Mucosa of rectum (tissue), 2 donors: ENCODE measurements around the gene KCNQ4.

Experiments
- H3K27ac ChIP-seq, 2 donors: one replicate each; pipeline ENCODE4 v1.7.0; 2013; ENCODE audit warnings: inconsistent platforms in 2 of 2, low read depth in 2 of 2, low read length in 2 of 2
- H3K27me3 ChIP-seq, 2 donors: one replicate each; pipeline ENCODE4 v1.7.0; 2013; ENCODE audit warnings: low read length in 2 of 2; ENCODE audit not compliant: control insufficient read depth in 2 of 2, insufficient read depth in 2 of 2
- H3K36me3 ChIP-seq, 2 donors: one replicate each; pipeline ENCODE4 v1.7.0; 2013; ENCODE audit warnings: low read length in 2 of 2; ENCODE audit not compliant: control insufficient read depth in 2 of 2, insufficient read depth in 2 of 2
- H3K4me1 ChIP-seq, 2 donors: one replicate each; pipeline ENCODE4 v1.7.0; 2013; ENCODE audit warnings: low read length in 2 of 2, mild to moderate bottlenecking in 1 of 2; ENCODE audit not compliant: control insufficient read depth in 2 of 2, insufficient read depth in 2 of 2
- H3K4me3 ChIP-seq, 2 donors: one replicate each; pipeline ENCODE4 v1.7.0; 2013; ENCODE audit warnings: low read length in 2 of 2
- H3K9ac ChIP-seq, 2 donors: one replicate each; pipeline ENCODE4 v1.7.0; 2013; ENCODE audit warnings: low read length in 2 of 2, low read depth in 1 of 2, mild to moderate bottlenecking in 1 of 2
- H3K9me3 ChIP-seq, 2 donors: one replicate each; pipeline ENCODE4 v1.7.0; 2013; ENCODE audit warnings: low read length in 2 of 2; ENCODE audit not compliant: control insufficient read depth in 2 of 2
- donor health status: healthy.
- donor health status: Normal muscosa, but diverticular disease.

Gene KCNQ4

GRCh38 chr1:40838980-40839942, 55.7 kb downstream of the KCNQ4 start:
- Histone ChIP-seq H3K9me3 (no peaks in the 10 kb centered on the region), H3K27ac (no peak overlapping the region), H3K36me3 (no peaks in the 10 kb centered on the region), H3K4me3 (no peak overlapping the region), H3K9ac (no peak overlapping the region), H3K27me3 (no peaks in the 10 kb centered on the region), H3K4me1 (no peaks in the 10 kb centered on the region)

- H3K27ac ChIP-seq = no peak overlapping the region
- no peaks in the 10 kb centered on the region for H3K9me3 ChIP-seq
- no peak overlapping the region for H3K9ac ChIP-seq
- H3K4me1 ChIP-seq = no peaks in the 10 kb centered on the region
- no peak overlapping the region for H3K4me3 ChIP-seq
- H3K27me3 ChIP-seq = no peaks in the 10 kb centered on the region
- no peaks in the 10 kb centered on the region for H3K36me3 ChIP-seq
Measured at GRCh38 chr1:40839943-40840335, 56.4 kb downstream of the KCNQ4 start.

GRCh38 chr1:40840526-40841323, 57.1 kb downstream of the KCNQ4 start:
- Histone ChIP-seq H3K36me3 (no peaks in the 10 kb centered on the region), H3K27me3 (no peaks in the 10 kb centered on the region)

GRCh38 chr1:40841602-40842001, 58.0 kb downstream of the KCNQ4 start:
- H3K9ac ChIP-seq = no peak overlapping the region
- no peaks in the 10 kb centered on the region for H3K9me3 ChIP-seq
- no peak overlapping the region for H3K4me3 ChIP-seq
- no peak overlapping the region for H3K27ac ChIP-seq
- H3K4me1 ChIP-seq = no peaks in the 10 kb centered on the region
- no peaks in the 10 kb centered on the region for H3K36me3 ChIP-seq
- H3K27me3 ChIP-seq = no peaks in the 10 kb centered on the region

More at GRCh38 chr1:40840526-40841323, 57.1 kb downstream of the KCNQ4 start:
- no peaks in the 10 kb centered on the region for H3K9me3 ChIP-seq
- no peak overlapping the region for H3K9ac ChIP-seq
- H3K4me1 ChIP-seq = no peaks in the 10 kb centered on the region
- no peak overlapping the region for H3K4me3 ChIP-seq
- H3K27ac ChIP-seq = no peak overlapping the region

GRCh38 chr1:40842207-40842606, 58.6 kb downstream of the KCNQ4 start:
- Histone ChIP-seq H3K36me3 (no peaks in the 10 kb centered on the region), H3K9ac (no peak overlapping the region), H3K4me1 (no peaks in the 10 kb centered on the region), H3K27me3 (no peaks in the 10 kb centered on the region), H3K9me3 (no peaks in the 10 kb centered on the region), H3K27ac (no peak overlapping the region), H3K4me3 (no peak overlapping the region)

- H3K4me1 ChIP-seq = no peaks in the 10 kb centered on the region
- no peaks in the 10 kb centered on the region for H3K36me3 ChIP-seq
- no peaks in the 10 kb centered on the region for H3K27me3 ChIP-seq
- no peak overlapping the region for H3K4me3 ChIP-seq
- no peak overlapping the region for H3K9ac ChIP-seq
- H3K27ac ChIP-seq = no peak overlapping the region
- H3K9me3 ChIP-seq = no peaks in the 10 kb centered on the region
Measured at GRCh38 chr1:40842691-40843090, 59.1 kb downstream of the KCNQ4 start.

- Histone ChIP-seq H3K9me3 (no peaks in the 10 kb centered on the region), H3K36me3 (no peaks in the 10 kb centered on the region)
Measured at GRCh38 chr1:40844079-40844478, 60.5 kb downstream of the KCNQ4 start.

GRCh38 chr1:40844887-40845878, 61.6 kb downstream of the KCNQ4 start:
- Histone ChIP-seq H3K27ac (no peak overlapping the region), H3K4me3 (no peak overlapping the region), H3K36me3 (no peaks in the 10 kb centered on the region), H3K4me1 (no peaks in the 10 kb centered on the region), H3K9ac (peak overlapping the region in 1 of 2 donors; percentile 17), H3K9me3 (no peaks in the 10 kb centered on the region), H3K27me3 (no peaks in the 10 kb centered on the region)

More at GRCh38 chr1:40844079-40844478, 60.5 kb downstream of the KCNQ4 start:
- Histone ChIP-seq H3K4me1 (no peaks in the 10 kb centered on the region), H3K4me3 (no peak overlapping the region), H3K27ac (no peak overlapping the region), H3K9ac (no peak overlapping the region), H3K27me3 (no peaks in the 10 kb centered on the region)

GRCh38 chr1:40845895-40846294, 62.3 kb downstream of the KCNQ4 start:
- Histone ChIP-seq H3K9ac (no peak overlapping the region), H3K4me1 (no peaks in the 10 kb centered on the region), H3K27ac (no peak overlapping the region), H3K27me3 (no peaks in the 10 kb centered on the region), H3K9me3 (no peaks in the 10 kb centered on the region), H3K36me3 (no peaks in the 10 kb centered on the region), H3K4me3 (no peak overlapping the region)
